GM18907 (cell line): ENCODE measurements around the gene TMEM117.

Experiments
- ATAC-seq: cut with Tn5 transposase; IDR thresholded peaks from one replicate; pipeline ENCODE4 v1.9.1; 2021; ENCODE audit warnings: mild to moderate bottlenecking, moderate library complexity; ENCODE audit not compliant: unreplicated experiment

TMEM117 gene

DNA sequence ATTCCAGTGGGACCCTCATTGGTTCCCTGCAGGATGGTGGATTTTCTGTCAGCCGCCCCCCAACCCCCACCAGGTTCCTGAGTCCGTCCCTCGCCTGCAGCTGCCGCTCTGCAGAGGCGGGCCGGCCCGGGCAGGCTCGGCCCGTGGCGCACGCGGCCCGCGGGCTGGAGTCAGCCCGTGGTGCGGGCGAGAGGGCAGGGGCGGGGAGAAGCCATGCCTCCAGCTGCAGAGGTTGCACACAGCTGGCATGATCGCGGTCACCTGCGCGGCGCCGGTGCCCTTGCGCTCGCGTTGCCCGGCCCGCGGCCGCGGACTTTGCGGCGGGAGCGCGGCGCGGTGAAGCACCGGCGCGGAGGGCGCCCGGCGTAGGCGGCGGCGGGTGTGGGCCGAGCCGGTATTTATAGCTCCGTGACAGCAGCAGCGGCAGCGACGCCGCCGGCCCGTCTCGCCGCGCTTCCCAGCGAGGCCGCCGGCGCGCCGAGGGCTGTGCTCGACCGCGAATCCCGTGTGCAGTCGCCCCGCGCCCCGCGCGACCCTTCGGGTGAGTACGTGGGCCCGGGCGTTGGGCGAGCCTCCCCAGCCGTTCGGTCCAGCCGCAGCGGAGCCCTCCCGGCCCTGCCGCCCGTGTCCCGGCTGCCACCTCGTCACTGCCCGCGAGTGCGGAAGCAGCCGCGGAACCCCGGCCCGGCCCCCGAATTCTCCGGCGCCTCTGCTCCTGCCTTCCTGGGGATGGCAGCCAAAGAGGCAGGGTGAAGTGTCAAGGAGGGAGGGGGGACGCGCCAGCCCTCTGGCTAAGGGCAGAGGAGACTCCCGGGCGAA, at the start of gene TMEM117:
TSS of gene TMEM117 (plus strand) at position 426 of the 819 bp plus-strand sequence.
- peak; percentile 81 for ATAC-seq

DNA sequence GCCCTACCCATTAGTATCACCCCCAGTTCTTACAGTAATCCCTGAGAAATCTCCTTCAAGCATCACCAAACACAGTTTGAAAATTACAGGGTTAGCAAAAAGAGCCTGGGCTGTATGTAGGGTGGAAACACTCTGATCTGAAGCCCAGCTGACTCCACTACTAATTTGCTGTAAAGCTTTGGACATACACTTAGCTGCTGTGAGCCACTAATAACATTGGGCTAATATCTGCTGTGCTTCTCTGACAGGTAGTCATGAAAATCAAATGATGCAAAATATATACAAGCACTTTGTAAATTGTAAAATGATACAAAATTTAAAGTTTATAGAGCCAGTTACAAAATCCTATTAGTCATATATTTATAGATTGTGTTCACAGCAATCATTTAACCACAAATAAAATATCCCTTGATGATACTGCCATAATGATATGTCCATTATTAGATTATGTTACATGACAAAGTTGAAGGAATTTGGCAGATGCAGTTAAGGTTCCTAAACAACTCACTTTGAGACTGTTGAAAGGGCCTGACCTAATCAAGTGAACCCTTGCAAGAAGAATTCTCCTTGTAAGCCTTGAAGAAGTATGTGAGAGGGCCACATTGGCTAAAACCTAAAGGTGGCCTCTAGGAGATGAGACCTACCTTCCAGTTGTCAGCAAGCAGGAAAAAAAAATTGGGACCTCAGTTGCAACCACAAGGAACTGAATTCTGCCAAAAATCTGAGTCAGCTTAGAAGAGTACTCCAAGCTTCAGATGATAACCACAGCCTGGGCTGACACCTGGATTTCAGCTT, 48.8 kb upstream of the TMEM117 start:
- no peak for ATAC-seq

DNA sequence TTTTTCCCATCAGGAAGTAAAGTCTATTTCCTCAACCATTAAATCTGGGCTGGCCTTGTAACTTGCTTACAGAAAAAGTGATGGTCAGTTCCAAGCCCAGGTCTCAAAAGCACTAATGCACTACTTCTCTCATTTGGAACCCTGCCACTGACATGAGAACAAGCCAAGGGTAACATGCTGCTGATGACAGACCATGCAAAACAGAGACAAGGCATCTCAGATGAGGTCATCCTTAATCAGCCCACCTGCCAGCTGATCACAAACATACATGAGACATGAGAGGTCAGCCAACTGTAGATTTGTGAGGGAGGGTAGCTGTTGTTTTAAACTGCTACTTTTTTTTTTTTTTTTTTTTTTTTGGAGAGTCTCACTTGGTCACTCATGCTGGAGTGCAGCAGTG, 45.9 kb upstream of the TMEM117 start:
- ATAC-seq: no peak

DNA sequence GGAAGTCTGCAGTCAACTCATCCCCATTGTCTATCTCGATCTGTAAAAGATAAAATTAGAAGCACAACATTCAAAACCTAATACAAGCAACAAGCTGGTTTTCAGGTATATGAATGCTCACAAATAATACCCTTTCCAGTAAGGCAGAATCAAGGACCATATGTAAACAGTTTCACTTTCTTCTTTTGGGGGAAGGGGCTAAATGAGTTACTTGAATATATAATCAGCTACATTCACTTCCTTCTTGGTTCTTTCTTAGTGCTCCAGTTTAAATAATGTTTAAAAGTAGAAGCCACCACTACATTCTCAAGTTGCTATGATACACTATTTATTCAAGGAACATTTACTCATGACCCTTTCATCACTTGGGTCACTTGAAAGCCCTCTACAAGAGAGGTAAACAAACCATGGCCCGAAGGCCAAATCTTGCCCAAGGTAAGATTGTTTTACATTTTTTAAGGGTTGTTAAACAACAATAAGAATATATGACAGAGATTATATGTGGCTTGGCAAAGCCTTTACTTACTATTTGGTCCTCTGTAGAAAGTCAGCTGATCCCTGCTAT, 40.1 kb upstream of the TMEM117 start:
- no peak for ATAC-seq

DNA sequence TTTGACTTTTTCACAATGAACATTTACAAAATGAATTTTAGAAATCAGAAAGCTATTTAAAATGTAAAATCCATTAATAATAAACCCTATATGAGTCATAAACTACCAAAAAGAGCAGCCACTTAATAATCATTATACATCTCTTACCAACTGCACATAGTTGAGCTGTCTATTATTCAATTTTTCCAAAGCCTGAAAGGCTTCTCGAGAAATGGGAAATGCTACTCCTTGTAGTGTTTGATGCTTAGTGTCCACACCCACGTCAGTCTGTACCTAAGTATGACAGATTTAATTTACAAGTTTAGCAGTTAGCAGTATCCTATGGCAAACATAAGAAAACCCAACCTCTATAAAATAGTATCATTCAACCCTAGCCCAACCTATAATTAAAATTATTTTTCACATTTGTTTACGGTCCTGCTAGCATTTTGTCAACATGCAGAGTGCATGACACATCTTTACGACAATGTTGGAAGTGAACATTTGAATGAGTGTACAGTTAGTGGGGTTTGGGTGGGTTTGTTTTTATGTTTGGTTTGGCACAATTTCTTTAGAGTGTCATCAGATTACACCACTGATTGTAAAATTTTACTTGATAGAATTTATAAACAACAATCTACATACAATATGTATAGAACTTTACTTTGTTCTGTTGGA, 38.2 kb upstream of the TMEM117 start:
- ATAC-seq: no peak

DNA sequence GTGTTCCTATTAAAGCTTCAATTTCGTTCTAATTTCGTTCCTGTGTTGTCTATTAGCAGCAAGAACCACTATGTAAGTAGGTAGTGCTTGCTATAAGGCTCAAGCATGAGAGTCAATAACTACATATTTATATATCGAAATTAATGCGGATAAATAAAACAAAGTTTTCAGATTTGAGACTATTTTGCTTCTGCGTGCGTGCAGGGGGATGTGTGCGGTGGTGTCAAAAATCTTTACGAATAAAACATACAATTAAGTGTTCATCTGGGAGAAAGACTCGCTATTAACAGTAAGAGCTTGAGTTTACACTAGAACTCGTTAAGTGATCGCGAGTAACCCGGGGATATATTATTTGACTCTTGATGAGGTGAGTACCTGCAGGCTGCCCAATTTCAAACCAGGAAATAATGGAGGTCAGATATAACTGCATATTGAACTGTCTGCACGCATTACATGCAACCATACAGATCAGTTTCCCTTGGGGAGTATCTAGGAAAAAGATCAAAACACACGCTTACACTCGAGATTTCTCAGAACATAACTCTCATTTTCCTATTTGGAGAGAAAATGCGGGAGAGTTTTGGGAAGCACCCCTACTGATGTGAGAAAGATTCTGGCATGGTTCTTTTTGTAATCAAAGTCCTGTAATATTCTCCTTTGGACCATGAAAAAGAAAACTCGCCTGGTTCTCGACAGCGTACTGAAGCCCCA, 30.6 kb upstream of the TMEM117 start:
- peak; percentile 22 for ATAC-seq

DNA sequence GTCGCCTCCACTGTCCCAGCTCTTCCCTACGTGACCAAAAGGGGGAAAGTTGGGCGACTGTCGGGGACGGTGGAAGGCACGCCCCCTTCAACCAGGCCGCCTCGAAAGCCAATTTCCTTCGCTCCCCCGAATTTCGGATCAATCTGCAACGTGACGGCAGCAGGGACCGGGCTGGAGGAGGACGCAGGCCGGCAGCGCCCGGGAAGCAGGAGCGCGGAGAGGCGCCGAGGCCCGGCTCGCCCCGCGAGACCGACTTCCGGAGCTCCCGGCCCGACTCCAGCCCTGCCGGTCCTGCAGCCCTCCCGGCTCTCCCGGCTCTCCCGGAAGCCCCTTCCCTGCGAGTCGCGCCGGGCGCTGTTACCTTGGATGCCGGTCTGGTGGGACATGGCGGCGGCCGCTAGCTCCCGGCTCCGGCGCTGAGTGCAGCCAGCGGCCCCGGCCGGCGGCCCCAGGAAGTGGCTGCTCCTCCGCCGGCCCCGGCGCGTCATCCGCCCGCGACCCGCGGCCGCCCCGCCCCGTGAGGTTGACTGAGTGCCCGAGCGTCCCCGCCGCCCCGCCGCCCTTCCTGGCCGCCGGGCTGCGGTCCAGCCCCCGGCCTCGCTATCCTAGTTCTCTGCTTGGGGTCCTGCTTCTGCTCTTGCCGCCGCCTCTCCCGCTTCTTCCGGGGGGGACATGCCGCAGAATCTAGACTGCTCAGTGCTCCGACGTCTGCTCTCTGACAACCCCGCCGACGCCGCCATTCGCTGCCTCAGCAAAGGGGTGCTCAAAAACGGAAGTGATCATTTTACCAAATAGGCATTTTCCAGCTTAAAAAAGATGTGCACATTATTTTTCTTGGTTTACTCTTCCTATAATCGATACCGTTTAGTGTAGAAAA, 29.8 kb upstream of the TMEM117 start, which contains the start of gene TWF1:
TSS of gene TWF1 (minus strand) at position 458 of the 877 bp plus-strand sequence. CDS start at position 386, 72 bp downstream.
- ATAC-seq: peak; percentile 96

DNA sequence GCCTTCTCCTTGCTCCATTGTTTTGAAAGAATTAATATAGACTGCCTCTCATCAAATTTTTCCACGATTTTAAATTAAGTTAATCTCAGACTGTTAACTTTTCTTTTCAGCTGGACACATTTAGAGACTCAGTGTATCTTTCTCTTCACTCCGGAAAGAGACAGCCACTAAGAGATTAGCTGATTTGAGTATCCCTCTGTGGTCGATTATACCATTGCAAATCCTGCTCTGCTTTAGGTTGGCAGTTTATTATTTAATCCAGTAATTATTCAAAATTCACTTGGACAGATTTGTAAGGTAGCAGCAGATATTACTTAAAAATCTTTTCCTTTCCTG, 29.2 kb upstream of the TMEM117 start:
- no peak for ATAC-seq

DNA sequence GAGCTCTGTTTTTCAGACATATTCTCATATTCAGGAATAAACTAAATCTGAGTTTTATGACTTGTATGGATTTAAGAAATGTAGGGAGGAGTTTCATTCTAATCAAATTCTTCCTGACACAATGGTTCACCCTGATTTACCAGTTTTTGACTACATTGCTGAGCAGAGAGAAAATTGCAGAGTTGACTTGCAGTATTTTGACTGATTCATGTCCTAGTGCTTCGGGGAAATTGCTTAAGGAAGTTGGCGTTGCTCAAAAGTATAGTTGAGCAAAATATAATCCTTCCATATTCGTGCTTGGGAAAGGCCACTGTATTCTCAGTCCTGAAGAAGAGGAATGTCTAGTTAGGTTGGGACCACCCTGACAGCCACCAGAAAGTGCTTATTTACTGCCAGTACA, 28.5 kb upstream of the TMEM117 start:
- no peak for ATAC-seq

DNA sequence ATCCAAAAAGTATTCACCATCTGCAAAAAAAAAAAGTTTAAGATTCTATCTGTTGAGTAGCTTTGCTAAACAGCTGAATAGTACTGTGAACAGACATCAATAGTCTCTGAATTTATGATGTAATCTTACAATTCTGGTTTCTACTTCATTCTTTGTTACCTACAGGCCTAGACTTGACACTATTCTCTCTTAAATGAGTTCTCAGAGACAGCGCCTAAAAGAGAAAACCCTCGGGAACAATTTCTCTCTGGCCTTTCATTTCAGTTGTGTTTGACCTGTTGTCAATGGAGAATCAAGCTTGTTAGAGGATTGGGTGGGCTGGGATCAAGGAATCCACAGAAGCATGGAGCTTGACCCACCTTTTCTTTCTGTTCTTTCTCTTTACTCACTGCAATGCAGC, 23.8 kb upstream of the TMEM117 start:
- ATAC-seq: no peak

DNA sequence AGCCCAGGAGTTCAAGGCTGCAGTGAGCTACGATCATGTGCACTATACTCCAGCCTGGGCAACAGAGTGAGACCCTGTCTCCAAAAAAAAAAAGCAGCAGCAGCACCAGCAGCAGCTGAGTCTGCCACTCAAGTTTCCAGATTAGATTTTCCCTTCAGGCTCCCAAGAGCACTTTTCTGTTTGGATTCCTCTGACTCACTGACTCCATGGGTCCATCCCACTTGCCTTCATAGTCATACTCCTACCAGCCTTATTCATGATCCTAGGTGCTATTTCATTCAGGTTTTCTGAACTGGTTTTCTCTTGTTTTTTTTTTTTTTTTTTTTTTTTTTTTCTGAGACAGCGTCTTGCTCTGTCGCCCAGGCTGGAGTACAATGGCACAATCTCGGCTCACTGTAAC, 23.0 kb upstream of the TMEM117 start:
- no peak for ATAC-seq

DNA sequence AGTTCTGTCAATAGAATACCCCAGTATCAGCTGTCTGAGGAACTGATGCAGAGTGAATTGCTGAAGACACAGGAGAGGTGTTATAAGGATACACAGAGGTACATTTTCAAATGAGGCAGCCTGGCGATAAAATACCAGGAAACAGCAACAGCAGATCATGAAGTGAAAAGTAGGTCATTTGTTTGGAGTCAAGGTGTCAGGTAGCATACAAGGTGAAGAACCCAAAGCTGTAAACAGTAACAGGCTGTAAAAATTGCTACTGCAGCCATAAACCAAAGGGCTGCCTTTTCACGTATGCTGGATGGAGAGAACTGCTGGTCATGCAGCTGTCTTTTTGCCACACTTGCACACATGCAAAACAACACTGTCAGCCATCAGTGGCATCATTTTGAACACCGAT, 20.5 kb upstream of the TMEM117 start:
- ATAC-seq: no peak

DNA sequence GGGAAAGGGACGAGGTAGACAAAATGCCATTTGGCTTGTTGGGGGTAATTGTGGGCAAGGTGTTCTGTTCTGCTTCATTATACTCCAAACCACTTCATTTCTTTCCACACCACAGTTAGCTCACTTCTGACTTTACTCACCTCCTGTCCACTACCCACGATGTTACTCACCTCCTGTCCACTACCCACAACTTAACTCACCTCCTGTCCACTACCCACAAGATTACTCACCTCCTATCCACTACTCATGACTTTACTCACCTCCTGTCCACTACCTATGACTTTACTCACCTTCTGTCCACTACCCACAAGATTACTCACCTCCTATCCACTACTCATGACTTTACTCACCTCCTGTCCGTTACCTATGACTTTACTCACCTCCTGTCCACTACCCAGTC, 19.7 kb upstream of the TMEM117 start:
- ATAC-seq: no peak

DNA sequence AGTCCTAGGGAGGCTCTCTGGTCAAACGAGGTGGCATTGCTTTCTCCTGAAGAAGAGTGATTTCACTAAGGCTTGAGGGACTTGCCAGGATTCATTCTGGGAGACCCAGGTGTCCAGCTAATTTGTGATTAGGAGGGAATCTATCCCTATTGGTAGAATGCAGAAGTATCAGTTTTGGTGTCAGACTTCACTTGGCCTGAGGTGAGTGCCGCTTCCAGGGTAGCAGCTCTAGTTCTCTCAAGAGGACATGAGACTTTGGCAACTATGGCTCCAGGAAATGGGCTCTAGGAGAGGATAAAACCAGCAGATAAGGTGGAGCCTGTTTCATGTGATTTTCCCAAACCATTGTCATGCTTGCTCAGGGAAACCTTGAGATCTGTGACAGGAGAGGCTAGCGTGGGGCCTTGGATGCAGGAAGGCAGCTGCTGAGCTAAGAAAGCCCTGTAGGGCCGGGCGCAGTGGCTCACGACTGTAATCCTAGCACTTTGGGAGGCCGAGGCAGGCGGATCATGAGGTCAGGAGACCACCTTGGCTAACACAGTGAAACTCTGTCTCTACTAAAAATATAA, 11.6 kb upstream of the TMEM117 start:
- ATAC-seq: no peak

DNA sequence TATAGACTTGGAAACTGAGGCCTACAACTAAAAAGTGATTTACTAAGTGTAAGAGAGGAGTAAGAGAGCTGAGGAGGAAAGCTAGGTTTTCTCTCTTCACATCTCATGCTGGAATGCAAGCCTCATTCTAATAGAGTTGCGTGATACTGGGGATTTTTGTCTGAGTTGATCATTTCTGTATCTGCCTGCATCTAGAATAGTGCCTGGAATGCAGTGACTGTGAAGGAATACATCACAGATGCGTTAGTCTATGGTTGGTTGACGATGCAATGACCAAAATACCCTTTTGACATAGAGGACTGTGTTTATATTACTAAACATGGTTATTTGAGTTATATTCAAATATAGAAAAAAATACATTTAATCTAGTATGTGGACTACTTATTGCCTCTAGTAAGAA, 9.2 kb upstream of the TMEM117 start:
- ATAC-seq: no peak

DNA sequence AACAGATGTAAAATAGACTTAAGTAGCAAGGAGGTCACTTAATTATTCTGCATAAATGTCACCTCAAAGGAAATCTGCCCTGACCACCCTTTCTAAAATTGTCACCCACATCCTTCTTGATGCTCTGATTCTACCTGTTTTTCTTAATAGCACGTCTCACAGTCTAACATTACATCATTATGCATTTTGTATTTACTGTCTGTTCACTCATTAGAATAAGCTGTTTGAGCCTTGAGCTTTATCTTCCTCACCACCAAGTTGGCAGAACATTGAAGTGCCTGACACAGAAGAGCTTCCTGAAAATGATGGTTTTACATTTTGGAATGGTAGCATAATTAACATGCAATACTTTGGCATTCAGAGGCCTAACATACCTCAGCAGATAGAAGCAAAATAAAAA, 8.8 kb upstream of the TMEM117 start:
- no peak for ATAC-seq

DNA sequence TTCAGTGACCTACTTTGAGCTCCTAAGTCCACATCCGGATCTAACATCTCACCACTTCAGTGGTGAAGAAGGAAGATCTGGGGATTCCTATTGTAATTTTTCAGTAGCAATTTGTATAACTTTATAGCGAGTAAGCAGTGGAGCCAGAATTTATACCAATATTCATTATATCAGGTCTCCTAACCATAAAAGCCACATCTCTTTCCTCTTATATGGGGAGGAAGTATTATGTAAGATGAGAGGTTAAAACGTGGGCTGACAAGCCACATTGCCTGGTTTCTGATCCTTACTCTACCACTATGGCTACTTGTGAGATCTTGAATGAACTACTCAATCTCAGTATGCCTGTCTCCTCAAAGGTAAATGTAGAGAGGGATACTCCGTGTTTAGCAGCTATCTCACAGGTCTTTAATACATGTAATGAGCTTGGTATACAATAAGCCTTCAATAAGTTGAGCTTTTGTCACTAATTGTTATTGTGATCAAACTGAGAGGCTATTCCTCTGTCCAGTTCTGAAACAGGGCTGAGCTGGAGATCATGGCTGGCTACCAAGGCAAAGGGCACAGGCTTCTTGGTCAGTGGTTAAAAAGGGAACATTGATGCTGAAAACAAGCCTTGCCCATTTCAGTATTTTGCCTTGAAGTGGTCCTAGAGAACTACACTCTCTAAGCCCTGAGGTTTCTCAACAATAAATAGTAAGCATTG, 3.3 kb upstream of the TMEM117 start:
- no peak for ATAC-seq

DNA sequence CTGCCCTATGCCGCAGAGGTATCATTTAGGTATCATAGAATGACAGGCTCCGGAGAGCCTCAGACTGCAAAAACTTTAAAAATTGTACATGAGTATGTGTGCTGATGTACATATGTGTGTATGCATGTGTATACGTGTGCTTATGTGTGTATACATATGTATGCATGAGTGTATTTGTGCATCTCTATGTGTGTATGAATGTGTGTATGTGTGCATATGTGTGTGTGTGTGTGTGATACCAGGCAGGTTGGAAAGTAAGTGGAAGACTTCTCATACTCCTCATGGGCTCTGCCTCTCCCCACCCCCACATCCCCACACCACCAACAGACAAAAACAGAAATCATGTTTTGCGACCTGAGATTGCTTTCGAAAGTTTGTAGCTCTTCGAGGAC, 621 bp upstream of the TMEM117 start:
- no peak for ATAC-seq

DNA sequence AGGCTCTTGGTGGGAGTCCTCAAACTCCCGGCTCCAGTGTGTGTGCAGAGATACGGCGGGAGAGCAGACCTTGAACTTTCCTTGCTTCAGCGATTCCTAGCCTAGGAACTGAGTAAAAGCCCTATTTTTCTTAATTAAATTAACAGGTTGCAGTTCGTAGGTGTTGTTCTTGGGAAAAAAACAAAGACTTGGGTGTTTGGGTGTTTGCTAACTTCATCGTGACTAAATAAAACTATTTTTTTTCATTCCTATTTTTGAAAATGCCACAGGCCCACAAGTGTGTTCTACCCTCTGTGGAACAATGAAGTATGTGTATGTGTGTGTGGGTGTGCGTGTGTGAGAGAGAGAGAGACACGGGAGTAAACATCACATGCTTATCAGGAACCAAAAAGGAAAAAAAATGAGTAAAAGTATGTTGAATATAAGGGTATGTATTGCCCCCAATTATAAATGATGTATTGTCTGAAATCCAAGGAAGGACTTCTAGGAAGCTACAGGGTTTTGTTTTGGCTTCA, 651 bp downstream of the TMEM117 start:
- ATAC-seq: peak; percentile 32
